Stimulated activated CD4-positive, alpha-beta T cell treated with anti-CD3 and anti-CD28 coated beads, Interleukin-1b, Interleukin-23, amount 100 ng/mL, for 24 hours (primary cell): Measurements from ENCODE around the gene TCEAL8.

Experiments
- DNase-seq, 4 experiments: peaks; one replicate each; pipeline ENCODE4 v3.0.0-alpha.2; 2020; ENCODE audit warnings: low read depth in 4 of 4, low spot score in 1 of 4

The TCEAL8 gene

GRCh38 chrX:103215425-103215991 lies 39.4 kb downstream of the TCEAL8 start:
- DNase-seq = peak in 3 of 4 experiments; percentile 2 to 6 (median 5)

GRCh38 chrX:103214870-103215424 lies 40.0 kb downstream of the TCEAL8 start, which contains the start of gene BEX4:
Gene BEX4 (plus strand): TSS chrX:103215108. CDS start chrX:103216154, 1,046 bp downstream.
- peak; percentile 48 to 75 (median 62) for DNase-seq

- DNase-seq = no peak
These were observed 42.1 kb downstream of the TCEAL8 start for GRCh38 chrX:103212749-103213457.

- peak in 3 of 4 experiments; percentile 5 to 25 (median 13) for DNase-seq
These were observed 43.8 kb downstream of the TCEAL8 start for GRCh38 chrX:103211012-103211715.

- no peak for DNase-seq
These were observed 44.9 kb downstream of the TCEAL8 start for GRCh38 chrX:103210056-103210455.
